GM12872 (cell line): Measurements from ENCODE around the gene PCDHA4.
A peak's percentile ranks its signal among the peaks of the same experiment; 100 is the strongest.

ENCODE experiments used
- TF ChIP-seq, protein P1 (sequence below): IDR thresholded peaks from 3 replicates; pipeline ENCODE4 v1.5.1; 2011; ENCODE audit warnings: low read depth, mild to moderate bottlenecking, low read length, moderate library complexity; ENCODE audit not compliant: insufficient read depth

PCDHA4 gene

DNA sequence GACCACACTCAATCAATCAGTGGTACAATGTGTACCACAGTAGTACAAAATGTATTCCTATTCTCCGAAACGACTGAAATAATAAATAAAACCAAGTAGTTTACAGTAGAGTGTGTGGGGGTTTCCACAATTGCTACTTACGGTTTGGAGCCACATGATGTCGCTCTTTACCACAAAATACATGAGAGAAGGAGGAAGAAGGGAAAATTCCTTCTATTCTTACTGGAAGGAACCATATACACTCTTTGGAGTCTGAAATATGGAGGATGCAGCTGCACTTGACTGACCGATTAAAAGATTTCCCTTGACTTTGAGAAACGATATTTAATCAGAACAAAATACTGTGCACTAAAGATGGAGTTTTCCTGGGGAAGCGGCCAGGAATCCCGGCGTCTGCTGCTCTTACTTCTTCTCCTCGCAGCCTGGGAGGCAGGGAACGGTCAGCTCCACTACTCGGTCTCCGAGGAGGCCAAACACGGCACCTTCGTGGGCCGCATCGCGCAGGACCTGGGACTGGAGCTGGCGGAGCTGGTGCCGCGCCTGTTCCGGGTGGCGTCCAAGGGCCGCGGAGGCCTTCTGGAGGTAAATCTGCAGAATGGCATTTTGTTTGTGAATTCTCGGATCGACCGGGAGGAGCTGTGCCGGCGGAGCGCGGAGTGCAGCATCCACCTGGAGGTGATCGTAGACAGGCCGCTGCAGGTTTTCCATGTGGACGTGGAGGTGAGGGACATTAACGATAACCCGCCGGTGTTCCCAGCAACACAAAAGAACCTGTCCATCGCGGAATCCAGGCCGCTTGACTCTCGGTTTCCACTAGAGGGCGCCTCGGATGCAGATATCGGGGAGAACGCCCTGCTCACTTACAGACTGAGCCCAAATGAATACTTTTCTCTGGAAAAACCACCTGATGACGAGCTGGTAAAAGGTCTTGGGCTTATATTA, at the start of gene PCDHA4:
PCDHA4 (plus strand) TSS at position 235 of the 942 bp plus-strand sequence.
- TF ChIP-seq, protein P1, sequence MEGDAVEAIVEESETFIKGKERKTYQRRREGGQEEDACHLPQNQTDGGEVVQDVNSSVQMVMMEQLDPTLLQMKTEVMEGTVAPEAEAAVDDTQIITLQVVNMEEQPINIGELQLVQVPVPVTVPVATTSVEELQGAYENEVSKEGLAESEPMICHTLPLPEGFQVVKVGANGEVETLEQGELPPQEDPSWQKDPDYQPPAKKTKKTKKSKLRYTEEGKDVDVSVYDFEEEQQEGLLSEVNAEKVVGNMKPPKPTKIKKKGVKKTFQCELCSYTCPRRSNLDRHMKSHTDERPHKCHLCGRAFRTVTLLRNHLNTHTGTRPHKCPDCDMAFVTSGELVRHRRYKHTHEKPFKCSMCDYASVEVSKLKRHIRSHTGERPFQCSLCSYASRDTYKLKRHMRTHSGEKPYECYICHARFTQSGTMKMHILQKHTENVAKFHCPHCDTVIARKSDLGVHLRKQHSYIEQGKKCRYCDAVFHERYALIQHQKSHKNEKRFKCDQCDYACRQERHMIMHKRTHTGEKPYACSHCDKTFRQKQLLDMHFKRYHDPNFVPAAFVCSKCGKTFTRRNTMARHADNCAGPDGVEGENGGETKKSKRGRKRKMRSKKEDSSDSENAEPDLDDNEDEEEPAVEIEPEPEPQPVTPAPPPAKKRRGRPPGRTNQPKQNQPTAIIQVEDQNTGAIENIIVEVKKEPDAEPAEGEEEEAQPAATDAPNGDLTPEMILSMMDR, result peak; percentile 42; the same call in 2 of the 3 replicates

DNA sequence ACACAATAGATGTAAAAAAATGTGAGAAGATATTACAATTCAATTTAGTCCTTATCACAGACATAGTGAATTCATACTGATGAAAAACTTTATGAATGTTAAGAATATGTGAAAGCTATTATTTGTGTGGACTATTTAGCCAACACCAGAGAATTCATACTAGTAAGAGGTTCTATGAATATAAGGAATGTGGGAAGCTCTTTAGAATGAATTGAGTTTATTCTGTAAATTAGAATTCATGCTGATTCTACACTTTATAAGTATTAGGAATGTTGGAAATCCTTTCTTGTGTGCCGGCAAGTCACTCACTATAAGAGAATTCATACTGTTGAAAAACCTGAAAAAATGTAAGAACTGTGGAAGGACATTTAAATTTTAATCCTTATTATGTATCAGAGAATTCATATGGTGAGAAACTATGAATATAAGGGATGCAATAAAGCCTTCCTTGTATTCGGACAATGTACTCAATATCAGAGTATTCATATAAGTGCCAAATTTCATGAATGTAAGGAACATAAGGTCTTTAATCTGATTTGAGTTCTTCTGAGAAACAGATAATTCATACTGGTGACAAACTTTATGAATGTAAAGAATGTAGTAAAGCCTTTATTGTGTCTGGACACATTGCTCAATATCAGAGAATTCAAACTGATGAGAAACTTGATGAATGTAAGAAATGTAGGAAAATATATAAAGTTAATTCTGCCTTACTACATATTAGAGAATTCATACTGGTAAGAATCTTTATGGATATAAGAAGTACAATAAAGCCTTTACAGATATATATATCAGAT, 42.5 kb upstream of the PCDHA4 start:
- TF ChIP-seq, protein P1, result no peak

DNA sequence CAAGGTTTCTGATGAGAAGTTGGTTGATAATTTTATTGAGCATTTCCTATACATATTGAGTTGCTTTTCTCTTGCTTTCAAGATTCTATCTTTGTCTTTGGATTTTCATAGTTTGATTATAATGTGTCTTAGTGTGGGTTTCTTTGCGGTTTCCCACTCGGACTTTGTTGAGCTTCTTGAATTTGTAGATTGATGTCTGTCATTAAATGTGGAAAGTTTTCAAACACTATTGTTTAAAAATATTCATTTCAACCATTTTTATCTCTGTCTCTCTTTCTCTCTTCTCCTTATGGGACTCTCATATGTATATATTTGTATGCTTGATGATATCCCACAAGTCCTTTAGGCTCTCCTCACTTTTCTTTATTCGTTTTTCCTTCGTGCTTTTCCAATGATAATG, 39.4 kb upstream of the PCDHA4 start:
- TF ChIP-seq, protein P1, result no peak

DNA sequence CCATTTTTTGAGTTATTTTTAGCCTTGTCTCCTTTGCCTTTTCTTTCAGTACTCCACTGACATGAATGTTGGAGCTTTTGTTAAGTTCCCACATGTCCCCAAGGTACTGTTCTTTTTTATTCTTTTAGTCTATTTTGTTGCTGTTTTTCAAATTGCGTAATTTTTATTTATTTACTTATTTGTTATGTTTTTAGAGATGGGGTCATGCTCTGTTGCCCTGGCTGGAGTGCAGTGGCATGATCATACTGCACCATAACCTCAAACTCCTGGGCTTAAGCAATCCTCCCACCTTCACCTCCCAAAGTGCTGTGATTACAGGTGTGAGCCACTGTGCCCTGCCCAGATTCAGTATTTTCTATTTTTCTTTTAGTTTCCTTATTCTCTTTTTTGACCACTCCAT, 26.4 kb upstream of the PCDHA4 start:
- TF ChIP-seq, protein P1, result no peak

DNA sequence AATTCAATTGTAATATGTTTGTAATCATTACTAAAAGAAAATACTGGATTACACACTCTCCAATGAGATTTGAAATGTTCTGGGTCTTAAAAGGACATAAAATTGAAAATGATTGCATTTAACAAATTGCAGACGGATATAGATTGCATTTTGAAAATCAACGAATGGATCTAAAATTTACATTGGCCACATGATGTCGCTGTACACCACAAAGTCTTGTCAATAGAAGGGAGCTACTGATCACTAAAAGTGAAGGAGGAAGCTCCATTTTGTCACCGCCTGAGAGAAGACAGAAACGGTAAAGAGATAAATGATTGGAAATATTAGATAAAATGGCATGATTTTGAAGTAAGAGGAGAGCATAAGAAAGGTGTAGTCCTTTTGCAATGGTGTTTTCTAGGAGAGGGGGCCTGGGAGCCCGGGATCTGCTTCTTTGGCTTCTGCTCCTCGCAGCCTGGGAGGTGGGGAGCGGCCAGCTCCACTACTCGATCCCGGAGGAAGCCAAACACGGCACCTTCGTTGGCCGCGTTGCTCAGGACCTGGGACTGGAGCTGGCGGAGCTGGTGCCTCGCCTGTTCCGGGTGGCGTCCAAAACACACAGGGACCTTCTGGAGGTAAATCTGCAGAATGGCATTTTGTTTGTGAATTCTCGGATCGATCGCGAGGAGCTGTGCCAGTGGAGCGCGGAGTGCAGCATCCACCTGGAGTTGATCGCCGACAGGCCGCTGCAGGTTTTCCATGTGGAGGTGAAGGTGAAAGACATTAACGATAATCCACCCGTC, 20.8 kb upstream of the PCDHA4 start, which contains the start of gene PCDHA1:
PCDHA1 (plus strand) TSS at position 236 of the 782 bp plus-strand sequence.
- TF ChIP-seq, protein P1, result no peak

DNA sequence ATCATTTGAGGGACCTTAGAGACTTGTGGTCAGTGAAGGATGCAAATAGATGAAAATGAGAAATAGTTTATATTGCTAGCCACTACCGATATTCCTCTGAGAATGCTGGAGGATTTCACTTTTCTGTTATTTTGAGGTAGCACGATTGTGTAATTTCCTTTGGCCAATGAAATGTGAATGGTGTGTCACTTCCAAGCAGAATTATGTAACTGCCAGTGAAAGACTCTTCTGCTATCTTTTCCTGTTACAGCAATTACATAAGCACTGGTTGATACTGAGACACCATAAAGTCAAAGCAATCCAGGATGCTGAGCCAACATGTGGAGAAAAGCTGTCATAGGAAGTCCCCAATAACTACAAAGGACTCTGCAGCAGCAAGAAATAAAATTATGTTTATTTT, 15.8 kb upstream of the PCDHA4 start:
- TF ChIP-seq, protein P1, result no peak
